DLD1 (cell line): ENCODE measurements around the gene FAM161A.

Source experiments
- in situ Hi-C: cut with HindIII; loops from 2 replicates; pipeline ENCODE4 v1.10.0; 2017; ENCODE audit warnings: low sequenced_read_pairs

FAM161A gene

DNA sequence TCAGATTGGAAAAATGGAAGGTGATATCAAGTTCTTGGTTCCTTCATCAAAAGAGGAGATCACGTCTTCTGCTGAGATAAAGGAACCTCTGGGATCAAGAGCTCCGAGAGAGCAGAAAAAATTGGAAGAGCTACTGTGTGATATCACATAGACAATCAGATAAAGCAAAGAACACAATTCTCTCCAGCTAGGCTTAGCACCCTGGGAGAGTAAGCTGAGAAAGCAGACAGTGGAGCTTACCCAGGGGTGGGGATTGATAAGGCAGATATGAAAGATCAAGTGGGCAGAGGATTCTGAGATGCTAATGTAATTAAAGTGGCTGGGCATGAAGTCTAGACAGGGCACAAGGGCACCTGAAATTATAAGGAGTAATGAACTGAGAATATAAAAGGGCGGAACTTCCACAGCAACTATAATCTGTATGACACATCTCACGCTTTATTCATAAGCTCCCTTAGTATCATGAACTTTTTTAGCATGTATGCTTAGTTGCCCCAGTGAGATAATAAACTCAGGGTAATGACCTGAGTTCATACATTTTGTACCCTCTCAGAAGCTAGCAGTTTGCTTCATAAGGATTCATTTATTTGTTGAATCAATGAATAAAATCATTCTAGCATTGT lies 65.8 kb downstream of the FAM161A start:
- in situ Hi-C loops: no loop called here

DNA sequence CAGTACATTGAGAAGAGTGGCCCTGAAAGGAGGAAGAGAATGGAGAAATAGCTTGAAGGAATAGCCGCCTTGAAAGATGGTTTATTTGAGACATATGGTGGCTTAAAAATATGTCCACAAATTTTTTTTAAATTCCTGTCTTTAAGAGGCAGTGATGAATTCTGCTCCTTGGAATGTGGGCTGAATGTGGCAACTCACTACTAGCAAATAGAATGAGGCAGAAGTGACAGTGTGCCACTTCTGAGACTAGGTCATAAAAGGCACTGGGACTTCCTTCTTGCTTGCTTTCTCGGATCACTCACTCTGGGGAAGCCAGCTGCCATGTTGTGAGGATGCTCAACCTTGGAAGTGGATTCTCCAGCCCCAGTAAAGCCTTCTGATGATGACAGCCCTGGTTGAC lies 67.0 kb downstream of the FAM161A start:
- in situ Hi-C loops: no loop called here

DNA sequence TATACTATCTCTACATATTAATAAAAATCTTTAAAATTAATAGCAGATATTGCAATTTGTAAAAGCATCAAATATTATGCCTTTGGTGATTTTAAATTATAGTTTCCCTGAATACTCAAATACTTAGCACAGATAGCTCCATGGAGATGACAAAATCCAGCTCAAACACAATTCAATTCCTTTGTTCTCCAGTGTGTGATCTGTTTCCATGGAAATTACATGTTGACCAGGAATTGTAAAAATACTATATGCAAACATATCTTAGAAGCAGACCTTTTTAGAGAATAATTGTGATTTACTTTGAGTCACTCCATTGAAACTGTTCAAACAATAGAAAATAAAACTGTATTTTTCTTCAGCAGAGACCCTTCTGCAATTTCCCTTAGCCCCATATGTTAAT lies 68.3 kb downstream of the FAM161A start:
- in situ Hi-C loops: no loop called here

DNA sequence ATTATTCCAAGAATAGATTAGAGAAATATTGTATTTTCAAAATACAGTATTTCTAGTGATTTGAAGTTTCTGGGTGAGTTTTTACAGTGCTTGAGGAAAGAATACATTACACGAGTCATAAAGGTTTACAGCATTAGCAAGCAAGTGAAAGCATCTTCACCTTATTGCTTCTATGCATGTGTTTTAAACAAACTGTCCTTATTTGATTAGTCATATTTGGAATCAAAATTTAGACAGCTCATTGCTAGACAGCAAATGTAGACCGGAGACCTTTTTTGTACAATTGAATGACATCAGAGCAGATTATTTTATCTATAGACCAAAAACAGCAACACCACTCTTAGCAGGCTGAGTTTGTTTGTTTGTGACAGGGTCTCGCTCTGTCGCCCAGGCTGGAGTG lies 69.2 kb downstream of the FAM161A start:
- in situ Hi-C loops: no loop called here

DNA sequence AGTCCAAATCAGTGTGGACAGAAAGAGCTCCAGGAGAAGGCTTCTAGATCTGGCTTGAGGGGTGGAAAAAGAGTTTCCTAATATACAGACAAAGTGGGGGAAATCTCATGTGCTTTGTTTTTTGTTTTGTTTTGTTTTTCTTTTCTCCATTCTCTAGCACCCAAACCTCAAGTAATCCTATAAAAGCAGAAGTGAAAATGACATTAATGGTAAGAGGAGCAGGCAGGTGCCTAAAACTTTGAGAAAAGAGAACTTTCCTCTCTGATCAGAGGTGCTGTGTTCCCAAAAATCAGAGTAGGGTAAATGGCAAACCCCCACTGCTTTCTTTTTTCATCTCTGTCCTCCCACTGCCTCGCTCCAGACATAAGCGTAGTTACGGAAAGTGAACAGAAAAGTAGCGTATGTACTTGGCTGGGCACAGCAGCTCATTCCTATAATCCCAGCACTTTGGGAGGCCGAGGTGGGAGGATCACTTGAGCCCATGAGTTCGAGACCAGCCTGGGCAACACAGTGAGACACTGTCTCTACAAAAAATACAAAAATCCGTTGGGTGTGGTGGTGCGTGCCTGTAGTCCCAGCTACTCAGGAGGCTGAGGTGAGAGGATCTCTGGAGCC lies 77.8 kb downstream of the FAM161A start:
- in situ Hi-C loops: no loop called here
